ENCODE data around the gene BID.

BID gene

DNA sequence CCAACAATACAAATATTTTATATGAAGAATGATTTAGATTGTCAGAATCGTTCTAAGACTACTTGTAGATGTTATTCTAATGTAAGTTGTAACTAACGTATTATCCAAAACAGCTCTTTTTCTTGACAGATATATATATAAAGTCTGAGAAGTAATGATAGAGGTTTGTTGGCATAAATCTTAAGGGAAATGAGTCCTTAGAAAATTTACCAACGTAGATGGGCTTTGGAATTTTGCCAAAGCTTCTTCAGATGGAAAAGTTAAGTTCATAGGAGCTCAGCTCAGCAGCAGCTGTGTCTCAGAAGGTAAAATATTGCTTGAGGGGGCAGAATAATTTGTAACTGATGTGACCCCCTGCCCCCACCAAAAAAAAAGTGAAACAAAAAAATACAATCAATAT is 66.7 kb downstream of the BID start:
- Histone ChIP-seq H3K27ac (no peak overlapping the region), H3K9me3 (ENCODE audit: severe bottlenecking) (no peaks in the 10 kb centered on the region), H3K36me3 (no peaks in the 10 kb centered on the region; the same call in none of the 2 replicates), H3K4me3 (ENCODE audit: low read depth, low read length) (no peak overlapping the region), H3K27me3 (ENCODE audit: insufficient read depth, low read depth, severe bottlenecking) (no peaks in the 10 kb centered on the region)
- TF ChIP-seq CTCF (IDR thresholded peaks at IDR 0.05; ENCODE audit: low read depth, low read length): no peak
- no peak for DNase-seq

DNA sequence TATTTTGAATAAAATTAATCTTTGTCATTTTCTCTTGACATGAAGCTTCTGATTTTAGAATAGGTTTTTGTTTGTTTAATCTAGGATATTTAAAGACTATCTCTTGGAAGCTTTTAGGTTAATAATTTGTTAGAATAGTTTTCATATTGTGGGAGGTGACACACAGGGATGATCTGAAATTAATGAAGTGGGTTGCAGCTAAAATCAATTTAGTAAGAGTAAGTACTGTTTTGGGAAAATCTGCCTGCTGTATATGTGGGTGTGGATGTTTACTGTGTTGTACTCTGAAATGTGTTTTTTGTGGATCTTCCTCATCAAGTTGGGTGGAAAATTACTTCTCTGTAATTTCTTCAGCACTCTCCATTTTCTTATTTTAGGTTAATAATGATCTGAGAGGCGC is 67.3 kb downstream of the BID start:
- Histone ChIP-seq H3K9me3 (ENCODE audit: severe bottlenecking) (no peaks in the 10 kb centered on the region), H3K36me3 (no peaks in the 10 kb centered on the region; the same call in none of the 2 replicates), H3K27me3 (ENCODE audit: insufficient read depth, low read depth, severe bottlenecking) (no peaks in the 10 kb centered on the region), H3K27ac (no peak overlapping the region), H3K4me3 (ENCODE audit: low read depth, low read length) (no peak overlapping the region)
- no peak for DNase-seq
- no peak for TF ChIP-seq CTCF (IDR thresholded peaks at IDR 0.05; ENCODE audit: low read depth, low read length)

GRCh38 chr22:17705951-17706900 is 68.0 kb downstream of the BID start:
- Histone ChIP-seq H3K4me3 (ENCODE audit: low read depth, low read length) (no peak overlapping the region), H3K27ac (no peak overlapping the region)
- no peak for DNase-seq

GRCh38 chr22:17705546-17705945 is 68.7 kb downstream of the BID start:
- TF ChIP-seq CTCF (IDR thresholded peaks at IDR 0.05; ENCODE audit: low read depth, low read length): no peak
- H3K4me3 ChIP-seq (ENCODE audit: low read depth, low read length): no peak overlapping the region
- H3K27ac ChIP-seq: no peak overlapping the region
- no peaks in the 10 kb centered on the region for H3K9me3 ChIP-seq (ENCODE audit: severe bottlenecking)
- no peaks in the 10 kb centered on the region for H3K27me3 ChIP-seq (ENCODE audit: insufficient read depth, low read depth, severe bottlenecking)
- DNase-seq: no peak
- H3K36me3 ChIP-seq: no peaks in the 10 kb centered on the region; the same call in none of the 2 replicates

More at GRCh38 chr22:17705951-17706900, 68.0 kb downstream of the BID start:
- no peaks in the 10 kb centered on the region for H3K9me3 ChIP-seq (ENCODE audit: severe bottlenecking)
- TF ChIP-seq CTCF (IDR thresholded peaks at IDR 0.05; ENCODE audit: low read depth, low read length): no peak
- no peaks in the 10 kb centered on the region; the same call in none of the 2 replicates for H3K36me3 ChIP-seq
- H3K27me3 ChIP-seq (ENCODE audit: insufficient read depth, low read depth, severe bottlenecking): no peaks in the 10 kb centered on the region

DNA sequence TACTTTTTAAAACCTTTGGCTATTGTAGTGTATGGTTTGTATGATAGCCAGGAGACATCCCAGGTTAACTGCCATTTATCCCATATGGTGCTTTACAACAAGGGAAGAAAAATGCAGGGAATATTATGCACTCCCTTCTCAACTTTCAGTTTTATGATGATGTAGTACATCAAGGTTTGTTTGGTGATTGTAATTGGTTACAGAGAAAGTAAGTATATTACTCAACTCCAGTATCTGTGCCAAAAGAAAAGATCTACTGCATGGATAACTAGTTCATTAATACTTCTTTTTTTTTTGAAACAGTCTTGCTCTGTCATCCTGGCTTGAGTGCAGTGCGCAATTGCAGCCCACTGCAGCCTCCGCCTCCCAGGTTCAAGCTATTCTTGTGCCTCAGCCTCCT is 70.5 kb downstream of the BID start:
- no peak for DNase-seq
- Histone ChIP-seq H3K27ac (no peak overlapping the region), H3K9me3 (ENCODE audit: severe bottlenecking) (no peaks in the 10 kb centered on the region), H3K36me3 (no peaks in the 10 kb centered on the region; the same call in none of the 2 replicates), H3K27me3 (ENCODE audit: insufficient read depth, low read depth, severe bottlenecking) (no peaks in the 10 kb centered on the region), H3K4me3 (ENCODE audit: low read depth, low read length) (no peak overlapping the region)
- no peak for TF ChIP-seq CTCF (IDR thresholded peaks at IDR 0.05; ENCODE audit: low read depth, low read length)
